Keratinocyte (primary cell): ENCODE measurements around the gene PSMD6. TPM values are rescaled to one million over a fixed set of nuclear protein-coding genes. Genes with fewer than 3 reads are reported as not detected.

Source experiments
- DNase-seq: peaks from one replicate; pipeline ENCODE4 v3.0.0-alpha.2; 2011; ENCODE audit warnings: low read depth, missing footprints, low spot score
- FAIRE-seq: peaks from 2 replicates; lab custom pipeline; 2011; peaks lifted over from hg19 to GRCh38; lab: Jason Lieb, UNC
- H2AFZ ChIP-seq: 2 replicates; pipeline ENCODE4 v1.6.0; 2012; ENCODE audit warnings: low read length, control low read depth, inconsistent platforms; ENCODE audit not compliant: control insufficient read depth
- H3K27ac ChIP-seq: 2 replicates; pipeline ENCODE4 v1.5.1; 2011; ENCODE audit warnings: low read length; ENCODE audit not compliant: control insufficient read depth, insufficient read depth
- H3K27me3 ChIP-seq: 3 replicates; pipeline ENCODE4 v1.6.0; 2011; ENCODE audit warnings: low read length; ENCODE audit not compliant: control insufficient read depth, insufficient read depth; ENCODE audit errors: extremely low read depth
- H3K36me3 ChIP-seq, 2 experiments: 2 replicates in 1 of 2; 3 replicates in 1 of 2; pipeline ENCODE4 v1.5.1; 2011; ENCODE audit warnings: low read length in 2 of 2, mild to moderate bottlenecking in 1 of 2; ENCODE audit not compliant: control insufficient read depth in 2 of 2, insufficient read depth in 2 of 2; ENCODE audit errors: extremely low read depth in 1 of 2
- H3K4me1 ChIP-seq: 3 replicates; pipeline ENCODE4 v1.5.1; 2011; ENCODE audit warnings: low read length; ENCODE audit not compliant: control insufficient read depth, insufficient read depth; ENCODE audit errors: extremely low read depth
- H3K4me2 ChIP-seq: 3 replicates; pipeline ENCODE4 v1.6.0; 2011; ENCODE audit warnings: low read depth, low read length; ENCODE audit not compliant: control insufficient read depth, insufficient read depth; ENCODE audit errors: extremely low read depth
- H3K4me3 ChIP-seq, 3 experiments: fragments of 200-600 bp in 1 of 3; sonication (generic) in 1 of 3; 2 replicates in 2 of 3; 3 replicates in 1 of 3; pipeline ENCODE4 v1.5.1; 2011 to 2016; ENCODE audit warnings: low read length in 3 of 3, mild to moderate bottlenecking in 3 of 3, control low read depth in 2 of 3, inconsistent platforms in 1 of 3, low read depth in 1 of 3, mixed read lengths in 1 of 3, mixed run types in 1 of 3, moderate library complexity in 1 of 3; ENCODE audit not compliant: control insufficient read depth in 2 of 3, insufficient read depth in 2 of 3; ENCODE audit errors: extremely low read depth in 1 of 3
- H3K79me2 ChIP-seq: 2 replicates; pipeline ENCODE4 v1.6.0; 2012; ENCODE audit warnings: low read length; ENCODE audit not compliant: control insufficient read depth, insufficient read depth
- H3K9ac ChIP-seq: 3 replicates; pipeline ENCODE4 v1.6.0; 2011; ENCODE audit warnings: low read length; ENCODE audit not compliant: control insufficient read depth, insufficient read depth; ENCODE audit errors: extremely low read depth
- H3K9me1 ChIP-seq: 3 replicates; pipeline ENCODE4 v1.6.0; 2011; ENCODE audit warnings: low read length; ENCODE audit not compliant: control insufficient read depth, insufficient read depth; ENCODE audit errors: extremely low read depth
- H3K9me3 ChIP-seq: 2 replicates; pipeline ENCODE4 v1.5.1; 2012; ENCODE audit warnings: low read depth, low read length; ENCODE audit not compliant: control insufficient read depth
- H4K20me1 ChIP-seq: 3 replicates; pipeline ENCODE4 v1.6.0; 2011; ENCODE audit warnings: low read length; ENCODE audit not compliant: control insufficient read depth, insufficient read depth; ENCODE audit errors: extremely low read depth
- CTCF ChIP-seq, 3 experiments: IDR thresholded peaks in 1 of 3; conservative IDR thresholded peaks in 1 of 3; optimal IDR thresholded peaks in 1 of 3; 2 replicates in 2 of 3; 3 replicates in 1 of 3; pipeline versions ENCODE3 to v1.5.1; 2011; ENCODE audit warnings: low read length in 3 of 3, mild to moderate bottlenecking in 3 of 3, moderate library complexity in 2 of 3, control low read depth in 1 of 3, inconsistent platforms in 1 of 3; ENCODE audit not compliant: insufficient read depth in 2 of 3; ENCODE audit errors: extremely low read depth in 1 of 3
- EZH2 ChIP-seq: IDR thresholded peaks from one replicate; pipeline ENCODE4 v1.6.1; 2012; ENCODE audit warnings: inconsistent platforms, mild to moderate bottlenecking, low read length, moderate library complexity
- dilution Hi-C: fragments of 300-500 bp; cut with MboI; formaldehyde crosslinking; loops from one replicate; pipeline ENCODE4 v1.7.0; 2020; ENCODE audit warnings: low sequenced_read_pairs; ENCODE audit not compliant: extremely low pct_ligation_motif_present
- polyA plus RNA-seq, 5 experiments: library from polyadenylated mRNA; depleted of rRNA in 3 of 5; stranded (reverse) in 3 of 5; stranded (forward) in 1 of 5; unstranded in 1 of 5; fragments of >200 nt; gene quantifications; 1 replicate in 1 of 5; 2 replicates in 3 of 5; 3 replicates in 1 of 5; pipeline versions ENCODE4 v1.2.1 to v1.2.3, GENCODE V29; 2011 to 2012; ENCODE audit warnings: missing spikeins in 2 of 5, low read depth in 1 of 5, low replicate concordance in 1 of 5

PSMD6 gene
- polyA plus RNA-seq, 1 donor (not counting 4 experiments of a cell fraction or from before 2014, with no cell fraction given) = 100 TPM

- H3K79me2 ChIP-seq = no peaks in the 10 kb centered on the region
- FAIRE-seq (no peak), DNase-seq (no peak)
- no peaks in the 10 kb centered on the region for H3K9me3 ChIP-seq
- H3K4me2 ChIP-seq = no peak overlapping the region
- no peak overlapping the region for H2AFZ ChIP-seq
- H4K20me1 ChIP-seq = no peaks in the 10 kb centered on the region
- no peaks in the 10 kb centered on the region for H3K27me3 ChIP-seq
- no peaks in the 10 kb centered on the region for H3K4me1 ChIP-seq
- H3K4me3 ChIP-seq = no peak overlapping the region
- H3K27ac ChIP-seq = no peak overlapping the region
- no peaks in the 10 kb centered on the region for H3K36me3 ChIP-seq
- dilution Hi-C loops = no loop called here
- no peak overlapping the region for H3K9ac ChIP-seq
- TF ChIP-seq EZH2 = no peak
- TF ChIP-seq CTCF (optimal IDR thresholded peaks at IDR 0.05 in 1 of 3, IDR thresholded peaks at IDR 0.05 in 1 of 3, conservative IDR thresholded peaks at IDR 0.05 in 1 of 3; ENCODE audit: extremely low read depth in 1 of 3, insufficient read depth in 2 of 3, low read length in 3 of 3) = no peak
- H3K9me1 ChIP-seq = no peaks in the 10 kb centered on the region
Measured at GRCh38 chr3:64070704-64071103, 47.4 kb upstream of the PSMD6 start.

DNA sequence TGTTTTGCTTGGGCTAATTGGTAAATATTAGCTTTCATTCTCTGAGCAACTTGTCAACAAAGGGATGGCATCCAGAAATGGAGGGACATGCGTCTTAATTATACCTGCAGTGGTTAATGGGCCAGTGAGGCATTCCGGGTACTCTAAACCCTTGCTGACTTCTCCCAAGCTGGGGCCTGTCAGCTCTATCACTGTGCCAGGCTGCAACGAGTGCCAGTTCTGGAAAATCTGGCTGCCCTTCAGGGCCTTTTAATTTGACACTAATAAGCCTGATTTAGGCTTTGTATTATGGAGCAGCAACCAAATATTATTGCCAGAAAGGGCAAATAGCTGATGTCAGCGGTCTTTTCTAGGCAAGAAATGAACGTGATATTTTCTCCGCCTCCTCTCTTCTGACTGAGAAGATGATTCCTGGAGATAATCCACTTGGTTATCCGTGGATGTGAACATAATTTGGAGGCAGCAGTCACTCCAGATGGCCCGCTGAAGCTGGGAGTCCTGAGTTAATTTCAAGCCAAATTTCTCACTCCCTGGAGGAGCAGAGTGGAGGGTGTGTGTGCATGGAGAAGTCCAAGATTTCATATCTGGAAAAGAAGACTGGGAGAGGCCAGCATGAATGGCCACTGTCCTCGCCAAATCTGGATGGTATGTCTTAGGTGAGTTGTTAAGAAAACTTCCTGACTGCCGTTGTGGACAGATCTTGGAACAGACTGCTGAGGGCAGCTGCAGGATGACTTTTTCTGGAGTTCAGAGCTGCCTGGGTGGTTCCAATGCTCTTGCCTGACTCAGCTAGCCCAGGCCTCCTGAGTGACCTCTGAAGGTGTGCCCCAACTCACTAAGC, 44.4 kb upstream of the PSMD6 start:
- Histone ChIP-seq H3K9me3 (no peaks in the 10 kb centered on the region), H3K4me1 (no peaks in the 10 kb centered on the region), H3K27me3 (no peaks in the 10 kb centered on the region), H3K4me3 (no peak overlapping the region), H3K9ac (no peak overlapping the region), H3K36me3 (no peaks in the 10 kb centered on the region), H3K27ac (no peak overlapping the region), H3K4me2 (no peak overlapping the region), H4K20me1 (no peaks in the 10 kb centered on the region), H3K9me1 (no peaks in the 10 kb centered on the region), H2AFZ (peak overlapping the region; percentile 10), H3K79me2 (no peaks in the 10 kb centered on the region)
- no peak for DNase-seq
- FAIRE-seq = no peak
- dilution Hi-C loops = no loop called here
- TF ChIP-seq CTCF (optimal IDR thresholded peaks at IDR 0.05 in 1 of 3, IDR thresholded peaks at IDR 0.05 in 1 of 3, conservative IDR thresholded peaks at IDR 0.05 in 1 of 3; ENCODE audit: extremely low read depth in 1 of 3, insufficient read depth in 2 of 3, low read length in 3 of 3) (no peak), EZH2 (no peak)
